Stimulated activated CD4-positive, alpha-beta T cell treated with anti-CD3 and anti-CD28 coated beads, Interleukin-1b, Interleukin-23, amount 100 ng/mL, for 48 hours (primary cell): ENCODE results near the gene AQP12A.
"Not testable (repeated sequence)": the region's sequence is repeated elsewhere in the genome, so short reads cannot be mapped to it uniquely, and the experiment has no call there.

Experiments used
- DNase-seq: peaks from one replicate; pipeline ENCODE4 v3.0.0-alpha.2; 2020

The AQP12A gene

GRCh38 chr2:240663546-240664190 is 28.0 kb upstream of the AQP12A start:
- no peak for DNase-seq

DNA sequence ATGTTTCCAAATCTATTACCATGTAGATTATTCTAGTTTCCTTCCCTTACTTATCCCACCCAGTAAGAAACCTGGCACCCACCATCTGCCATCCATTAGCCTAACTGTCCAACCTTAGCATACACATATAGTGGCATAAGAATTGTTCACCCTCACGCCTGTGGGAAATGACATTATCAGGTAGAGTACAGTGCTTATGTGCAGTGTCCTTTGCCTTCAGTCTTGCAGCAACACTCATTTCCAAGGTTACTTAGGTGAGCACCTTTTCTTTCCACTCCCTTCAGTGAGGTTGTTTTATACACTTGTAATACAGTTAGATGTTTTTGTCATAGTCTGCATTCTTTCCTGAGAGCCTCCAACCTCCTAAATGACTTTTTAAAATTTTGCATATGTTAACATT is 27.0 kb upstream of the AQP12A start:
- no peak for DNase-seq

- DNase-seq = no peak
Measured at GRCh38 chr2:240670402-240670801, 21.3 kb upstream of the AQP12A start.

- no peak for DNase-seq
Measured at GRCh38 chr2:240670950-240671349, 20.7 kb upstream of the AQP12A start.

DNA sequence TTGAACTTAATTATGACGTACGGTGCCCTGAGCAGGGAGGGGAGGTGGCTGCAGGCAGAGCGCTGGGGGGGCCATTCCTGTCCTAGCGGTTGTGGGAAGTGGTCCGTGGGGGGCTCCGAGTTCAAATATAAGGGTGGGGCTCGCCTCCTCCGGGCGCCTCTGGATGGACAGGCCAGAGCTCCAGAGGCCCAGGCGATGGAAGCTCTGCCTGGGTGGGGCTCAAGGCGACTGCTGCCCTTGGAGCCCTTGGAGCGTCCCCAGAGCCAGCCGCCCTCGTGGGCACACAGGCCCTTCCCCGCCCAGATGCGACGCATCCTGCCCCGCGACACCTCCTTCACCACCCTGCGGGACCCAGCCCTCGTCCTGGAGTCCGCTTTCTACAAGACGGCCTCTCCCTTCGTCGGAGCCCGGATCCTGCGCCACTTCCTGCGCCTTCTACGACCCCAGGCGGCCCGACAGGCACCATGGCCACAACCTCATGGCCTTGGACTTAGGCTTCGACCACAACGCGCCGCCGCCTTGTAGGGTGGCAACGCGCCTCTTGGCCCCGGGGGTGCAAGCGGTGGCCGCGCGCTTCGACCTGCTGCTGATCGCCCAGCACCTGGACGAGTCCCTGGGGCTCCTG is 19.5 kb upstream of the AQP12A start:
- no peak for DNase-seq

DNA sequence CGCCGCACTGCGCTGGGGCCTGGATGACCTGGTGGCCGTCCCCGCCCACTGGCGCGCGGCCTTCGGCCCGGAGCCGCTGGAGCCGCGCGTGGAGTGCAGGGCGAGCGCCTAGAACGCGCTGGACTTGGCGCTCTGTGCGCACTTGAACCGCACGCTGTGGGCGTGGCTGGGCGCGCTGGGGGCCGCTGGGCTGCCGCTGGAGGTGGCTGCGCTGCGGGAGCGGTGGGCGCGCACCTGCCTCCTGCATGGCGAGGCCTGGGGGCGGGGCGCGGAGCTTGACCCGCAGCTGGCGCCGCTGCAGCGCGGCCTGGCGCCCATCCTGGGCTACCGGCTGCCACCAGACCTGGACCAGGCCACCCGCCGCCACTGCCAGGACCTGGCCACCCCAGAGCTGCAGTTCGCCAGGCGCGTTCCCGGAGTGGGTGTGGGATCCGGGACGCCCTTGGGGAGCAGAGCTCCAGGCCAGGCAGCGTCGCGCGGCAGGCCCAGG is 18.9 kb upstream of the AQP12A start:
- DNase-seq = no peak

DNA sequence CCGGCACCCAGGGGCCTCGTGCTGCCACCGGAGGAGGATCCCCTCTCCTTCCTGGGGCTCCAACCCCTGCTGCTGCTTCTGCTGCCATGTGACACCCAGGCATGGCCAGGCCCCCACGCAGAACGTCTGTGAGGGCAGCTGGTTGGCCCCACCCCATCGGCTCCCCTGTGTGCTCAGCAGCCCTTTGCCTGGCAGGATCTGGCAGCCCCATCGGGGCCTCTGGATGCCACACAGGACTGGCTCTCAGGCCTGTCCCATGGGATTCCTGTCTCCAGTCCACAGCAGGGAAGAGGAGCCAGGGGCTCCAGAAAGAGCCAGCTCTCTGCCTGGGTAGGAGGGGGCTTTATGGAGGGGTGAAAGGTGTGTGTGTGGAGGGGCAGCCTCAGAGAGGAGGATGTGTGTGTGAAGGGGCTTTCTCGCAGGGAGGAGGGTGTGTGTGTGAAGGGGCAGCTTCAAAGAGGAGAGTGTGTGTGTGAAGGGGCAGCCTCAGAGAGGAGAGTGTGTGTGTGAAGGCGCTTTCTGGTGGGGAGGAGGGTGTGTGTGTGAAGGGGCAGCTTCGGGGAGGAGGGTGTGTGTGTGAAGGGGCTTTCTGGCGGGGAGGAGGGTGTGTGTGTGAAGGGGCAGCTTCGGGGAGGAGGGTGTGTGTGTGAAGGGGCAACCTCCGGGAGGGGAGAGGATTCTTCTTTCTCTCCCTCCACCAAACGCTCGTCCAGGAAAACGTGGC is 17.0 kb upstream of the AQP12A start:
- not testable (repeated sequence) for DNase-seq

DNA sequence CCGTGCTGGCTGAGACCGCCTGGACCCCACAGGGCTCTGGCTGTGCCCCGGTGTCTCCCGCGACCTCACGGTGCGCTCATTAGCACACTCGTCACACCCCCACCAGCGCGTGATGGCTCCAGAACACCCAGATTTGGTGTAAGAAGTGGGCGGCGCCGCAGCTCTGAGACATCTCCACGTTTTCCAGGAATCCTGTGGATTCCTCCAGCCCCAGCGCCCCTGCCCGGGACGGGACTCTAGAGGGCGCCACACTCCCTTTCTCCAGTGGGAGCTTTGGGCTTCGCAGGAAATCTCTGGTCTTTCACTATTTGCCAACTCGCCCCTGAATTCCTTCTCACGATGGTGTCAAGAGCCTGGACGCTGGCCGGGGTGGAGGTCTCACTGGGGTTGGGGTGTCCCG is 16.3 kb upstream of the AQP12A start:
- not testable (repeated sequence) for DNase-seq

- not testable (repeated sequence) for DNase-seq
Measured at GRCh38 chr2:240678043-240678442, 13.6 kb upstream of the AQP12A start.

- not testable (repeated sequence) for DNase-seq
Measured at GRCh38 chr2:240678909-240679308, 12.8 kb upstream of the AQP12A start.

GRCh38 chr2:240680185-240680584 is 11.5 kb upstream of the AQP12A start:
- not testable (repeated sequence) for DNase-seq

DNA sequence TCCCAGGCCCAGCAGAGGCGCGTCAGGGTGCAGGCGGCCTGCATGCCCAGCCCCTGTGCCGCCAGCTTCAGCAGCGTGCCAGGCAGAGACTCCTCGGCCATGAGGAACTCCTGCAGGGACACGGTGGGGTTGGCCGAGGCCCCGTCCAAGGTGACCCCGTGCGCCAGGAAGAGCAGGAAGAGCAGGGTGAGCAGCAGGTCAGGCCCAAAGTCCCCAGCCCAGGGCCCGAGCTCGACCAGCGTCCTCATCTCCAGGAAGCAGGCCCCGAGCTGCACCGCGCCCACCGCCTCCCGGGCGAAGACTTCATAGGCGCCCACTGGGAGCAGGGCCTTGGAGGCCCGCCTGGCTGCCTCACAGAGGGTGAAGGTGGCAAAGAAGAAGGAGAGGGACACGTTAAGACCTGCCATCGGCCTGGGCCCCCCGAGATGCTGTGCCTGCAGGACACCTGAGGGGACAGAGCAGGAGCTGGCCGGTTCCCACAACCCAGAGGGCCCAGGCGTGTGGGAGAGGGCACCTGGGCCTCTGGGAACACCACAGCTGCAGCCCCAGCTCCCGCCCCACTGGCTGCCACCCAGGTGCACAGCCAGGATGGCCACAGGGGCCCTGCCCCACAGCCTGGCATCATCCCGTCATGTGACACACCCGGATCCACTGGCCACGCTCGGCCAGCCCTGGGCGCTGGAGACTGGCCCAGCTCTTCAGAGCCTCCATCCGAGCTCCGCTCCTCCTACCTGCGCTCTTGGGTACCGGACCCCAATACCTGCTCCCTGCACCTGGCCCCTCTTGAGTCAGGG is 9.0 kb upstream of the AQP12A start, which contains the start of gene AQP12B:
Gene AQP12B, minus strand, starts transcription at position 455 of the 794 bp plus-strand sequence. Its CDS starts 48 bp downstream, at position 407.
- not testable (repeated sequence) for DNase-seq

DNA sequence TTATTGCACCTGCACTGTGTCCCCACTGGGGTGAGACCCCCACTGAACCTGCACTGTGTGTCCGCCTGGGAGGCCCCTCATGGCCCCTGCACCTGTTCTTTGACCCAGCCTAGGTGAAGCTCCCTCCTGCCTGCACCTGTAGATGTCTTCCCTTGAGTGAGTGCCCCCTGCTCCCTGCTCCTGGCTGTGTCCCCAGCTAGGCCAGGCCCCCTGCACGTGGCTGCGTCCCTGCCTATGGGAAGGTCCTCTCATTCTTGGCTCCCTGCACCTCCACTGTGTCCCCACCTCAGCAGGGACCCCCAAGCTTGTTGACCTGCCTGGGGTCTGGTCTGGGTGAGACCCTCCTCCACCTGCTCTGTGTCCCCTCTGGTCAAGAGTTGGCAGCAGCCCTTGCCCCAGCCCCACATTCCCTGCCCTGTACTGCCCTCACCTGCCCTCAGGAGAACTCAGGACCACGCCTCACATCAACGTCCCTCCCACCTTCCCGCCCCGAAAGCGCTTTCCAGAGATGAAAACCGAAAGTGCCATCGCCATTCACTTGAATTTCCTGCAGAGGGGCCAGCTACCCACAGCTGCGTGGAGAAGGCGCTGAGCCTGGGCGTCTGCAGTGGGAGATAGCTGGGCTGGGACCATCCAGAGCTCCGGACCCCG is 8.2 kb upstream of the AQP12A start:
- DNase-seq = not testable (repeated sequence)

DNA sequence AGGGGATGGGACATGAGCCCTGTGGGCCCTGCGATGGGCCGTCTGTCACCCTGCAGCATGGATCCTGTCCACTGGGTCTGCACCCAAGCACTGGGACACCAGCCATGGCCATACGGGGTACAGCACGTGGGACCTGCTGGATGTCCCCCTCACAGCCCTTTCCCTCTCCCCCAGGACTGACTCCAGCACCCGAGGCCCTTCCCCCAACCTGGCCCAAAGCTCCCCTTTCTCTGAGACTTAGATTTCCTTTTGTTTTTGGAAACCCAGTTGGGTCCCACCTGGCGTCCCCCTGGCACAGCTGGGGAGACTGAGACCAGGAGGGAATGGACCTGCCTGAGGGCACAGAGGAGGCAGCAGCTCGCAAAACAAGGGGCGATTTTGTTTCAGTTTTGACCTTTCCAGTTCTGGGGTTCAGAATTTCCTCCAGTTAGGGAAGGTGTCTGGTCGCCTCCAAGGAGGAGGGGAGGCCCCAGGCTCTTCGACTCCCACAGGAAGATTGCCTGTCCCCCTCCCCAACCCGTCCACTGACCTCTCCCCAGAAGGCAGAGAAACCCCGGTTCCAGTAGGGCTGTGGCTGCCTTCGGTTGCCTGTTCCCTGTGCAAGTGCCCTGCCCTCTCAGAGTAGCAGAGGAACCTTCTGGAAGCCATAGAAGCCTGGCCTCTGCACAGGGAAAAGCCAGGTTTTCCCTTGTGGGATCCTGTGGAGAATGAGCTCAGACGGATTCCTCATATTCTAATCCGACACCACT is 7.5 kb upstream of the AQP12A start:
- DNase-seq = not testable (repeated sequence)

- no peak for DNase-seq
Measured at GRCh38 chr2:240685771-240686371, 5.8 kb upstream of the AQP12A start.

GRCh38 chr2:240686460-240686859 is 5.2 kb upstream of the AQP12A start:
- DNase-seq = no peak

DNA sequence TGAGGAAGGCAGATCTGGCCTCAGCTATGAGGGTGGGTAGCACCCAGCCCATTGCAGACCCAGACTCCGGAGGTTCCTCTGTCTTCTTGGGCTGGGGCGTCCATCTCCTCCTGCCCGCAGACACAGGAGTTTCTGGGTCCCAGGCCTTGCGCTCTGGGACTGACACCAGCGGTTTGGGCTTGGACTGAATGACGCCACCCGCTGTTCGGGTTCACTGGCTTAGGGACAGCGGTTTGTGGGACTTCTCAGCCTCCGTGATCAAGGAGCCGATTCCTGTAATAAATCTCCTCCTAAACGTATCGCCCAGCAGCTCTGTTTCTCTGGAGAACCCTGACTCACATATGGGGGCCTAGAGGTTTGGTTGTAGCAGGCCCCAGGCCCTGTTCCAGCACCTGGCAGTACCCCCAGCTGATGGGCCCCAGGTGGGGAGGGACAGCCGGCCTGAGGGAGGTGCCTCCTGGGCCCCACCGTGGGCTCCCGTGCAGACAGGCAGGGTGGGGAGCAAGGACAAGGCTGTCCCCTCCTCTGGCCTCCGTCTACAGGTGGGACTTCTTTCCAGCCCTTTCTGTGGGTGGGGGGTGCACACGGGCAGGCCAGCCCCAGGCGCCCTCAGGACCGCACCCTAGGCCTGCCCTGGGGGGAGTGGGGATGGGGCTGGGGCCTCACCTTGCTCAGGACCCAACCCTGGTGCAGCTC is 4.5 kb upstream of the AQP12A start:
- no peak for DNase-seq

- DNase-seq = no peak
Measured at GRCh38 chr2:240687741-240688552, 3.7 kb upstream of the AQP12A start.

GRCh38 chr2:240688553-240688919 is 3.1 kb upstream of the AQP12A start:
- no peak for DNase-seq

DNA sequence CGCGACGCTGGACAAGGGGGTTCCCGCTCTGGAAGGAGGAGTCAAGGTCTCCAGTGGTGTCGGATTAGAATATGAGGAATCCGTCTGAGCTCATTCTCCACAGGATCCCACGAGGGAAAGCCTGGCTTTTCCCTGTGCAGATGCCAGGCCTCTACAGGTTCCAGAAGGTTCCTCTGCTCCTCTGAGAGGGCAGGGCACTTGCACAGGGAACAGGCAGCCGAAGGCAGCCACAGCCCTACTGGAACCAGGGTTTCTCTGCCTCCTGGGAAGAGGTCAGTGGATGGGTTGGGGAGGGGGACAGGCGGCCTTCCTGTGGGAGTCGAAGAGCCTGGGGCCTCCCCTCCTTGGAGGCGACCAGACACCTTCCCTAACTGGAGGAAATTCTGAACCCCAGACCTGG is 1.7 kb upstream of the AQP12A start:
- DNase-seq = no peak
